HepG2 (cell line): ENCODE results near the gene NEIL1. TPM values are rescaled to one million over a fixed set of nuclear protein-coding genes. Genes with fewer than 3 reads are reported as not detected.
A peak's percentile ranks its signal among the peaks of the same experiment; 100 is the strongest.

Source experiments
- ATAC-seq: fragments of 200-7000 bp; cut with Tn5 transposase; 3 replicates; pipeline ENCODE4 v1.9.1; 2020; ENCODE audit warnings: mild to moderate bottlenecking, moderate library complexity
- BruUV-seq: library from RNA; stranded (reverse); fragments of 400-500 nt; replicated peaks from 2 replicates; lab custom pipeline; 2021; lab: Mats Ljungman, UMichigan
- CTCF ChIA-PET: fragments of 300-600 bp; formaldehyde crosslinking; extraction: SDS; loops from one replicate; lab custom pipeline; 2021; ENCODE audit warnings: low total read pairs, inconsistent platforms, low intra/inter-chr PET ratio; lab: Yijun Ruan, JAX
- POLR2A ChIA-PET: fragments of 350-600 bp; sonication (Branson Sonifier 250); formaldehyde crosslinking; loops from one replicate; lab custom pipeline; 2020; ENCODE audit warnings: antibody characterized with exemption, inconsistent platforms; lab: Yijun Ruan, JAX
- DNase-seq: peaks from one replicate; pipeline ENCODE4 v3.0.0-alpha.2; 2015; ENCODE audit warnings: low spot score
- FAIRE-seq: peaks from 3 replicates; lab custom pipeline; 2011; peaks lifted over from hg19 to GRCh38; lab: Jason Lieb, UNC
- H2AFZ ChIP-seq: one replicate; pipeline ENCODE4 v1.6.1; 2011; ENCODE audit warnings: low read length, inconsistent platforms
- H3K27ac ChIP-seq: fragments of 300-600 bp; 3 replicates; pipeline ENCODE4 v1.8.0; 2011; ENCODE audit warnings: mixed run types, mild to moderate bottlenecking, mixed read lengths, low read length, inconsistent platforms; ENCODE audit not compliant: insufficient read depth; ENCODE audit errors: extremely low read length
- H3K27me3 ChIP-seq, 2 experiments: fragments of 200-600 bp in 1 of 2; 2 replicates in 1 of 2; 3 replicates in 1 of 2; pipeline versions ENCODE4 v1.6.0 to v1.8.0; 2011; ENCODE audit warnings: low read length in 2 of 2, mild to moderate bottlenecking in 2 of 2, moderate library complexity in 2 of 2, inconsistent platforms in 1 of 2; ENCODE audit not compliant: insufficient read depth in 2 of 2, control insufficient read depth in 1 of 2
- H3K36me3 ChIP-seq, 2 experiments: fragments of 200-600 bp in 1 of 2; replicated peaks in 1 of 2; 2 replicates in 1 of 2; 3 replicates in 1 of 2; pipeline versions ENCODE4 v1.5.1 to v1.8.0; 2011; ENCODE audit warnings: low read length in 2 of 2, inconsistent platforms in 1 of 2; ENCODE audit not compliant: insufficient read depth in 2 of 2, control insufficient read depth in 1 of 2
- H3K4me1 ChIP-seq: 2 replicates; pipeline ENCODE4 v1.5.1; 2012; ENCODE audit warnings: low read length, inconsistent platforms; ENCODE audit not compliant: insufficient read depth
- H3K4me2 ChIP-seq: 2 replicates; pipeline ENCODE4 v1.6.0; 2011; ENCODE audit warnings: low read depth, low read length, inconsistent platforms
- H3K4me3 ChIP-seq, 3 experiments: fragments of 200-600 bp in 1 of 3; sonication (generic), shearing (Covaris generic) in 1 of 3; replicated peaks in 1 of 3; 2 replicates each; pipeline ENCODE4 v1.5.1; 2011 to 2016; ENCODE audit warnings: low read length in 3 of 3, inconsistent platforms in 2 of 3, low read depth in 2 of 3, mild to moderate bottlenecking in 2 of 3, control low read depth in 1 of 3, mixed read lengths in 1 of 3; ENCODE audit not compliant: insufficient read depth in 1 of 3
- H3K79me2 ChIP-seq: one replicate; pipeline ENCODE4 v1.6.1; 2011; ENCODE audit warnings: low read length, inconsistent platforms; ENCODE audit not compliant: insufficient read depth
- H3K9ac ChIP-seq: 2 replicates; pipeline ENCODE4 v1.6.0; 2011; ENCODE audit warnings: mild to moderate bottlenecking, low read depth, low read length, inconsistent platforms; ENCODE audit not compliant: insufficient read depth
- H3K9me3 ChIP-seq: 2 replicates; pipeline ENCODE4 v1.5.1; 2012; ENCODE audit warnings: mild to moderate bottlenecking, low read length
- H4K20me1 ChIP-seq: 2 replicates; pipeline ENCODE4 v1.6.0; 2011; ENCODE audit warnings: inconsistent platforms, mild to moderate bottlenecking, low read length, moderate library complexity; ENCODE audit not compliant: insufficient read depth
- ARHGAP35 ChIP-seq: sonication (generic); formaldehyde crosslinking; IDR thresholded peaks from 2 replicates; pipeline ENCODE4 v1.9.0; 2022; ENCODE audit warnings: mild to moderate bottlenecking, inconsistent platforms, moderate library complexity, missing genetic modification reagents, borderline replicate concordance
- BORCS8-MEF2B ChIP-seq: sonication (generic); formaldehyde crosslinking; IDR thresholded peaks from 2 replicates; pipeline ENCODE4 v1.8.0; 2022; ENCODE audit warnings: mild to moderate bottlenecking, missing genetic modification reagents
- HDAC6 ChIP-seq: fragments of 200-600 bp; sonication (generic); IDR thresholded peaks from 2 replicates; pipeline ENCODE4 v1.7.0; 2017; ENCODE audit warnings: mild to moderate bottlenecking, antibody characterized with exemption, low read length, low read depth
- NFYC ChIP-seq: IDR thresholded peaks from 2 replicates; pipeline ENCODE4 v1.6.1; 2016; ENCODE audit warnings: missing genetic modification reagents, missing compliant biosample characterization
- SAFB2 ChIP-seq: sonication (generic); formaldehyde crosslinking; IDR thresholded peaks from 2 replicates; pipeline ENCODE4 v1.5.1; 2020; ENCODE audit warnings: missing genetic modification reagents, low read depth, mild to moderate bottlenecking, borderline replicate concordance
- SIN3A ChIP-seq: IDR thresholded peaks from 2 replicates; pipeline ENCODE4 v1.6.1; 2011; ENCODE audit warnings: low read depth, mild to moderate bottlenecking, control low read depth, low read length, borderline replicate concordance
- TBL1XR1 ChIP-seq: fragments of 150-350 bp; IDR thresholded peaks from 2 replicates; pipeline ENCODE4 v1.6.1; 2014; ENCODE audit warnings: borderline replicate concordance, low read length; ENCODE audit not compliant: partially characterized antibody
- ZFX ChIP-seq: sonication (generic); formaldehyde crosslinking; IDR thresholded peaks from 2 replicates; pipeline ENCODE4 v1.4.0; 2020; ENCODE audit warnings: mild to moderate bottlenecking, low read depth, missing genetic modification reagents, moderate library complexity
- ZNF382 ChIP-seq: sonication (generic); formaldehyde crosslinking; IDR thresholded peaks from 2 replicates; pipeline ENCODE4 v1.5.0; 2020; ENCODE audit warnings: missing genetic modification reagents, mild to moderate bottlenecking, borderline replicate concordance
- ZNF556 ChIP-seq: sonication (generic); formaldehyde crosslinking; IDR thresholded peaks from 2 replicates; pipeline ENCODE4 v1.4.0; 2020; ENCODE audit warnings: mild to moderate bottlenecking, missing genetic modification reagents, borderline replicate concordance
- ZNF720 ChIP-seq: sonication (generic); formaldehyde crosslinking; IDR thresholded peaks from 2 replicates; pipeline ENCODE4 v1.4.0; 2020; ENCODE audit warnings: missing genetic modification reagents
- WGBS: methylation state at CpG from one replicate; pipeline ENCODE4 v1.1.6; 2017; ENCODE audit warnings: low lambda C conversion rate; 5-methylcytosine and 5-hydroxymethylcytosine counted together
- in situ Hi-C: cut with HindIII; loops from 2 replicates; pipeline ENCODE4 v1.10.0; 2017; ENCODE audit warnings: low pct_unique_long_range_greater_than_20kb; ENCODE audit not compliant: extremely low pct_ligation_motif_present
- intact Hi-C: fragments of 100-400 bp; cut with micrococcal nuclease; formaldehyde crosslinking; loops from one replicate; pipeline ENCODE4 v1.10.0; 2022; ENCODE audit not compliant: unreplicated experiment
- polyA plus RNA-seq, 8 experiments: library from polyadenylated mRNA; depleted of rRNA in 3 of 8; stranded (reverse) in 7 of 8; unstranded in 1 of 8; fragments of >200 nt; fragmentation: Illumina TruSeq in 4 of 8; extraction: Trizol in 4 of 8; gene quantifications; 2 replicates each; pipeline versions ENCODE4 v1.2.1 to v1.2.3, GENCODE V29; 2011 to 2016; ENCODE audit warnings: low read depth in 4 of 8, missing spikeins in 1 of 8, mixed read lengths in 1 of 8; ENCODE audit not compliant: insufficient read depth in 1 of 8
- total RNA-seq, 5 experiments: library from RNA; depleted of rRNA; stranded (reverse); fragments of >200 nt; fragmentation: Illumina TruSeq; extraction: Trizol; gene quantifications; 2 replicates each; pipeline ENCODE4 v1.2.3, GENCODE V29; 2016; ENCODE audit warnings: low read depth in 1 of 5
- TF ChIP-seq, protein P1 (sequence below): sonication (generic); formaldehyde crosslinking; IDR thresholded peaks from 2 replicates; pipeline ENCODE4 v1.8.1; 2023; ENCODE audit warnings: mild to moderate bottlenecking, missing genetic modification reagents
- TF ChIP-seq, protein P2 (sequence below): sonication (generic); formaldehyde crosslinking; IDR thresholded peaks from 2 replicates; pipeline ENCODE4 v1.9.0; 2021; ENCODE audit warnings: missing genetic modification reagents, borderline replicate concordance
- TF ChIP-seq, protein P3 (sequence below): sonication (generic); formaldehyde crosslinking; IDR thresholded peaks from 2 replicates; pipeline ENCODE4; 2020; ENCODE audit warnings: missing genetic modification reagents, mild to moderate bottlenecking, borderline replicate concordance
- TF ChIP-seq, protein P4 (sequence below): sonication (generic); formaldehyde crosslinking; IDR thresholded peaks from 2 replicates; pipeline ENCODE4 v1.9.0; 2021; ENCODE audit warnings: missing genetic modification reagents, mild to moderate bottlenecking, borderline replicate concordance

The NEIL1 gene
- total and polyA plus RNA-seq, 2 of the 13 experiments (the other 11 are each of a cell fraction or from before 2014, with no cell fraction given) = 10.4 to 15.5 TPM

GRCh38 chr15:75307778-75308390 is 39.0 kb upstream of the NEIL1 start:
- in situ Hi-C loops = no loop called here
- Histone ChIP-seq H3K27ac (no peak overlapping the region), H4K20me1 (no peaks in the 10 kb centered on the region), H3K36me3 (no peaks in the 10 kb centered on the region), H3K9me3 (no peaks in the 10 kb centered on the region), H3K9ac (no peak overlapping the region), H3K79me2 (no peaks in the 10 kb centered on the region), H2AFZ (no peak overlapping the region), H3K27me3 (peaks cover 0 to 22% of the 10 kb centered on the region in 2 experiments; a peak in 3 of 5 replicates), H3K4me3 (peak overlapping the region in 1 of 3 experiments; percentile 9; a peak in 1 of 6 replicates), H3K4me1 (peaks cover 25% of the 10 kb centered on the region), H3K4me2 (peak overlapping the region; percentile 62)
- intact Hi-C loops = loop anchor here (10.0 kb wide), 1 partner anchor 273 kb away; no protein-coding TSS in a partner anchor
- DNase-seq (peak; percentile 58), ATAC-seq (peak; percentile 98), FAIRE-seq (peak; percentile 83)
- POLR2A ChIA-PET = no interaction called here
- CTCF ChIA-PET = no interaction called here
- BruUV-seq = no TSS peak
- 45% methylated on average over 7 of the region's 15 CpGs for WGBS
- TF ChIP-seq, protein P1, sequence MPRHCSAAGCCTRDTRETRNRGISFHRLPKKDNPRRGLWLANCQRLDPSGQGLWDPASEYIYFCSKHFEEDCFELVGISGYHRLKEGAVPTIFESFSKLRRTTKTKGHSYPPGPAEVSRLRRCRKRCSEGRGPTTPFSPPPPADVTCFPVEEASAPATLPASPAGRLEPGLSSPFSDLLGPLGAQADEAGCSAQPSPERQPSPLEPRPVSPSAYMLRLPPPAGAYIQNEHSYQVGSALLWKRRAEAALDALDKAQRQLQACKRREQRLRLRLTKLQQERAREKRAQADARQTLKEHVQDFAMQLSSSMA = no peak
- TF ChIP-seq, protein P2, sequence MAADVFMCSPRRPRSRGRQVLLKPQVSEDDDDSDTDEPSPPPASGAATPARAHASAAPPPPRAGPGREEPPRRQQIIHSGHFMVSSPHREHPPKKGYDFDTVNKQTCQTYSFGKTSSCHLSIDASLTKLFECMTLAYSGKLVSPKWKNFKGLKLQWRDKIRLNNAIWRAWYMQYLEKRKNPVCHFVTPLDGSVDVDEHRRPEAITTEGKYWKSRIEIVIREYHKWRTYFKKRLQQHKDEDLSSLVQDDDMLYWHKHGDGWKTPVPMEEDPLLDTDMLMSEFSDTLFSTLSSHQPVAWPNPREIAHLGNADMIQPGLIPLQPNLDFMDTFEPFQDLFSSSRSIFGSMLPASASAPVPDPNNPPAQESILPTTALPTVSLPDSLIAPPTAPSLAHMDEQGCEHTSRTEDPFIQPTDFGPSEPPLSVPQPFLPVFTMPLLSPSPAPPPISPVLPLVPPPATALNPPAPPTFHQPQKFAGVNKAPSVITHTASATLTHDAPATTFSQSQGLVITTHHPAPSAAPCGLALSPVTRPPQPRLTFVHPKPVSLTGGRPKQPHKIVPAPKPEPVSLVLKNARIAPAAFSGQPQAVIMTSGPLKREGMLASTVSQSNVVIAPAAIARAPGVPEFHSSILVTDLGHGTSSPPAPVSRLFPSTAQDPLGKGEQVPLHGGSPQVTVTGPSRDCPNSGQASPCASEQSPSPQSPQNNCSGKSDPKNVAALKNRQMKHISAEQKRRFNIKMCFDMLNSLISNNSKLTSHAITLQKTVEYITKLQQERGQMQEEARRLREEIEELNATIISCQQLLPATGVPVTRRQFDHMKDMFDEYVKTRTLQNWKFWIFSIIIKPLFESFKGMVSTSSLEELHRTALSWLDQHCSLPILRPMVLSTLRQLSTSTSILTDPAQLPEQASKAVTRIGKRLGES (CRISPR knock-in tag) = no peak
- TF ChIP-seq TBL1XR1 (no peak), ZNF382 (CRISPR knock-in tag) (no peak), ZNF556 (CRISPR knock-in tag) (0 out of 2 replicates have a peak, but pooled peaks have one; percentile 27), ZNF720 (CRISPR knock-in tag) (no peak), HDAC6 (no peak), SIN3A (no peak), ZFX (CRISPR knock-in tag) (peak; percentile 37; the same call in 1 of the 2 replicates), SAFB2 (no peak), NFYC (CRISPR knock-in tag) (no peak), BORCS8-MEF2B (CRISPR knock-in tag) (no peak), ARHGAP35 (no peak)
- TF ChIP-seq, protein P3, sequence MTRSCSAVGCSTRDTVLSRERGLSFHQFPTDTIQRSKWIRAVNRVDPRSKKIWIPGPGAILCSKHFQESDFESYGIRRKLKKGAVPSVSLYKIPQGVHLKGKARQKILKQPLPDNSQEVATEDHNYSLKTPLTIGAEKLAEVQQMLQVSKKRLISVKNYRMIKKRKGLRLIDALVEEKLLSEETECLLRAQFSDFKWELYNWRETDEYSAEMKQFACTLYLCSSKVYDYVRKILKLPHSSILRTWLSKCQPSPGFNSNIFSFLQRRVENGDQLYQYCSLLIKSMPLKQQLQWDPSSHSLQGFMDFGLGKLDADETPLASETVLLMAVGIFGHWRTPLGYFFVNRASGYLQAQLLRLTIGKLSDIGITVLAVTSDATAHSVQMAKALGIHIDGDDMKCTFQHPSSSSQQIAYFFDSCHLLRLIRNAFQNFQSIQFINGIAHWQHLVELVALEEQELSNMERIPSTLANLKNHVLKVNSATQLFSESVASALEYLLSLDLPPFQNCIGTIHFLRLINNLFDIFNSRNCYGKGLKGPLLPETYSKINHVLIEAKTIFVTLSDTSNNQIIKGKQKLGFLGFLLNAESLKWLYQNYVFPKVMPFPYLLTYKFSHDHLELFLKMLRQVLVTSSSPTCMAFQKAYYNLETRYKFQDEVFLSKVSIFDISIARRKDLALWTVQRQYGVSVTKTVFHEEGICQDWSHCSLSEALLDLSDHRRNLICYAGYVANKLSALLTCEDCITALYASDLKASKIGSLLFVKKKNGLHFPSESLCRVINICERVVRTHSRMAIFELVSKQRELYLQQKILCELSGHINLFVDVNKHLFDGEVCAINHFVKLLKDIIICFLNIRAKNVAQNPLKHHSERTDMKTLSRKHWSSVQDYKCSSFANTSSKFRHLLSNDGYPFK (CRISPR knock-in tag) = no peak
- TF ChIP-seq, protein P4, sequence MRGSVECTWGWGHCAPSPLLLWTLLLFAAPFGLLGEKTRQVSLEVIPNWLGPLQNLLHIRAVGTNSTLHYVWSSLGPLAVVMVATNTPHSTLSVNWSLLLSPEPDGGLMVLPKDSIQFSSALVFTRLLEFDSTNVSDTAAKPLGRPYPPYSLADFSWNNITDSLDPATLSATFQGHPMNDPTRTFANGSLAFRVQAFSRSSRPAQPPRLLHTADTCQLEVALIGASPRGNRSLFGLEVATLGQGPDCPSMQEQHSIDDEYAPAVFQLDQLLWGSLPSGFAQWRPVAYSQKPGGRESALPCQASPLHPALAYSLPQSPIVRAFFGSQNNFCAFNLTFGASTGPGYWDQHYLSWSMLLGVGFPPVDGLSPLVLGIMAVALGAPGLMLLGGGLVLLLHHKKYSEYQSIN (CRISPR knock-in tag) = no peak
